Glomerular visceral epithelial cell (primary cell): ENCODE data around the gene ZNF320.
"Not testable (repeated sequence)": the region's sequence is repeated elsewhere in the genome, so short reads cannot be mapped to it uniquely, and the experiment has no call there.

Experiments used
- DNase-seq: peaks from one replicate; pipeline ENCODE4 v3.0.0-alpha.2; 2016; ENCODE audit errors: extremely low spot score

ZNF320 gene

DNA sequence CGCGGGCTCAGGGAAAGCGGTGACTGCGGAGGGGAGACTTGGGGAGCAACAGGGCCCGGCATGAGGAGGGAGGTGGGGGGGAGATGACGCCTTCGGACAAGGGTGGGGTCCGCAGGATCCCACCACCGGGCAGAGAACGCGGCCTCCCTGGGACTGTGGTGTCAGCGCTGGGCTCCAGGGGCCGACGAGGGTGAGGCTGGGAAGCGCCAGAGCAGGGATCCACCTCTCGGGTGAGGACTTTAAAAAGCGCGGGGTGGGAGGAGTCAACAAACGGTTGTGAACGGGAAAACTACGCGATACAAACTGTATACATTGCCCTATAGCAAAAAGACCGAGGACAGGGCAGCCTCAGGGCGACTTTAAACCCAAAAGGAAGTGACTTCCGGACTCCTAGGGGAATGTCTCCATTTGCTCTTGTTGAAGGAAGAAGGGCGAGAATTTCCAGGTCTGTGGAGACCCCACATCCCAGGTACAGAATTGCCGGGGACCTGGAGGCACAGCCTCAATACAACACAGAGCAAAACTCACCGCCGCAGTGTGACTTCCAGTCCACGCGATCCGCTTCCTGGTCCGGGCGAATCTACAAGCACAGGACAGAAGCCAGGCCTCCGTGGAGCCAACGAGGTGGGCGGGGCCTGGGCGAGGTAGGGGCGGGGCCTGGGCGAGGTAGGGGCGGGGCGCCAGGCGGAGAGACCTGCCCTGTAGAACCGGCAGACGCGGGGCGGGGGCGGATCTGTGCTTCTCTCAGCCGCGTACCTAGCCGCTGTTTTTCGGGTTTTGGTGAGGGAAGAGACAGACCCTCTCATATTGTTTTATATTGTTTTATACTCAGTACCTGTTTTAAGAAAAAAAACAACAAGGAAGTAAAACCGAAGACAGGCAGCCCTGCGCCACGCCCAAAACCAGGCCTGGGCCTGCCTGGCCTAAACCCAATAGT lies 25.7 kb upstream of the ZNF320 start, which contains the start of gene ZNF888:
TSS of gene ZNF888 (minus strand) at position 588 of the 937 bp plus-strand sequence. CDS start 5,555 bp downstream, outside the sequence.
- DNase-seq, result no peak

- no peak for DNase-seq
These were observed 20.1 kb upstream of the ZNF320 start for GRCh38 chr19:52917531-52917930.

DNA sequence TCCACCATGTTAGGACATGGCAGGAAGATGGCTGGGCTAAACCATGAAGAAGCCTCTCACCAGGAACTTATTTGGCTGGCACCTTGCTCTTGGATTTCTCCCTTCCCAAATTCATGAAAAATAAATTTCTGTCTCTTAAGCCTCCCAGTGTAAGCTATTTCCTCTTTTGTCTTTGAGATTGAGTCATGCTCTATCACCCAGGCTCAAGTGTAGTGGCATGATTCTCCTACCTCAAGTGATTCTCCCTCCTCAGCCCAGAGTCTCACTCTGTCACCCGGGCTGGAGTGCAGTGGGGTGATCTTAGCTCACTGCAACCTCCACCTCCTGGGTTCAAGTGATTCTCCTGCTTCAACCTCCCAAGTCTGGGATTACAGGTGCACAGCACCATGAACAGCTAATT lies 13.2 kb upstream of the ZNF320 start:
- no peak for DNase-seq

GRCh38 chr19:52904052-52904780 lies 6.8 kb upstream of the ZNF320 start:
- DNase-seq, result not testable (repeated sequence)

- no peak for DNase-seq
These were observed 4.4 kb upstream of the ZNF320 start for GRCh38 chr19:52901842-52902241.

DNA sequence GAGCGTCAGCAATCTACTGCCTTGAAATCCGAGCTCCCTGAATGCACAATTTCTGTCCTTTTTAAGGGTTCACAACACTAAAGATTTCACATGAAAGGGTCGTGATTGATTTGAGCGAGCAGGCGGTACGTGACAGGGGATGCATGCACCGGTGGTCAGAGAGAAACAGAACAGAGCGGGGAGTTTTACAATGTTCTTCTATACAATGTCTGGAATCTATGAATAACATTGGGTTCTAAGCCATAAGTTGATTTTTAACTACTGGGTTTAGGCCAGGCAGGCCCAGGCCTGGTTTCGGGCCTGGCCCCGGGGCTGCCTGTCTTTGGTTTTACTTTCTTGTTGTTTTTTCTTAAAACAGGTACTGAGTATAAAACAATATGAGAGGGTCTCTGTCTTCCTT lies 1.2 kb upstream of the ZNF320 start:
- DNase-seq, result not testable (repeated sequence)

DNA sequence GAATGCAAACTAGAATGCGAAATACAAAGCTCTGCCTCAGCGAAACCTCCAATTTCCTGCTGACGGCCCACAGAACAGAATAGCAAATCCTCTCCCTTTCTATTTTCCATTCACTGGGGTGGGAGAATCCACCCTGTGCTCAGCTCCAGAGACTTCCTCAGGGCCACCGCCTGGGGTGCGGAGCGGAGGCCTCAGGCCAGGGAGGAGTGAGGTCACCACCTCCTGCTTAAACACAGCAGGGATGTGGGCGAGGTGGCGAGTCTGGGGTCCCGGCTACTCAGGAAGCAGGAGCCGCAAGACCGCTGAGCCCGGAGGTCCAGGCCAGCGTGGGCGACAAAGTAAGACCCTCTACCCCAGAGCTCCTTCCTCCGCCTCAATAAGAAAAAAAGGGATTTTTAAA lies 666 bp upstream of the ZNF320 start:
- DNase-seq, result no peak

- no peak for DNase-seq
These were observed 851 bp downstream of the ZNF320 start for GRCh38 chr19:52896431-52897137.

DNA sequence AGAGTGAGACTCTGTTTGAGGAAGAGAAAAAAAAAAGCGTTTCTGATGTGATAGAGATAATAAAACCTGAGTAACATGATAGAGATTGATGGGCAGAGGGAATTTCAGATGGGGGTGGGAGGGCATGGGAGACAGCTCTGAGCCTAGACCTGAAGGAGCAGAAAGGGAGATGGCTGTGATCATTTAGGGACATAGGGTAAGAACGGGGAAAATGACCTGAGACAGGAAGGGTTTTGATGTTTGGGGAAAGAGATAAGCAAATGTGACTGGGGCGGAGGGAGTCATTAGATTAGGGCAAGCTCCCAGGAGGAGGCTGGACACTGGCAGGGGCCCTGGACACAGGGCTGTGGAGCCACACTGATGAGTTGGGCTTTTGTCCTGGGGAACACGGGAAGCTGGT lies 6.1 kb downstream of the ZNF320 start:
- no peak for DNase-seq

DNA sequence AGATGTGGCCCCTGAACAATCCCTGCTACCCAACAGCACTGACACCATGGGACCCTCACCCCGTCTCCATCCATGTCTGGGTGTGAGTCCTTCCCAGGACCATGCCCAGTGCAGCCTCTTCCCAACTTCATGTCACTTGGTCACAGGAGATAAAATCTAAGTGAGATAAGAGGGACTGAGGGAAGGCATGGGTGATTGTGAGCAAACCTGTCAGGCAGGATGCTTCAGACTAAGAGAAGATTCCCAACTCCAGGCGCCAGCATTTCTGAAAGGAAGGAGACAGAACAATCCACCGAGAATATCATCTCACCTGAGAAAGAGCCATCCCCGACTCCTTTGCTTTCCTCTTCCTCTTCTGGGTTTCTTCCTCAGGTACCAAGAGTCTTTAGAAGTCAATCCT lies 7.5 kb downstream of the ZNF320 start:
- DNase-seq, result no peak

- DNase-seq, result no peak
These were observed 8.4 kb downstream of the ZNF320 start for GRCh38 chr19:52889076-52889475.

GRCh38 chr19:52880895-52881389 lies 16.5 kb downstream of the ZNF320 start:
- no peak for DNase-seq

GRCh38 chr19:52872996-52873395 lies 24.4 kb downstream of the ZNF320 start:
- DNase-seq, result not testable (repeated sequence)

GRCh38 chr19:52871466-52871865 lies 26.0 kb downstream of the ZNF320 start:
- DNase-seq, result no peak

GRCh38 chr19:52868031-52868430 lies 29.4 kb downstream of the ZNF320 start:
- DNase-seq, result not testable (repeated sequence)

DNA sequence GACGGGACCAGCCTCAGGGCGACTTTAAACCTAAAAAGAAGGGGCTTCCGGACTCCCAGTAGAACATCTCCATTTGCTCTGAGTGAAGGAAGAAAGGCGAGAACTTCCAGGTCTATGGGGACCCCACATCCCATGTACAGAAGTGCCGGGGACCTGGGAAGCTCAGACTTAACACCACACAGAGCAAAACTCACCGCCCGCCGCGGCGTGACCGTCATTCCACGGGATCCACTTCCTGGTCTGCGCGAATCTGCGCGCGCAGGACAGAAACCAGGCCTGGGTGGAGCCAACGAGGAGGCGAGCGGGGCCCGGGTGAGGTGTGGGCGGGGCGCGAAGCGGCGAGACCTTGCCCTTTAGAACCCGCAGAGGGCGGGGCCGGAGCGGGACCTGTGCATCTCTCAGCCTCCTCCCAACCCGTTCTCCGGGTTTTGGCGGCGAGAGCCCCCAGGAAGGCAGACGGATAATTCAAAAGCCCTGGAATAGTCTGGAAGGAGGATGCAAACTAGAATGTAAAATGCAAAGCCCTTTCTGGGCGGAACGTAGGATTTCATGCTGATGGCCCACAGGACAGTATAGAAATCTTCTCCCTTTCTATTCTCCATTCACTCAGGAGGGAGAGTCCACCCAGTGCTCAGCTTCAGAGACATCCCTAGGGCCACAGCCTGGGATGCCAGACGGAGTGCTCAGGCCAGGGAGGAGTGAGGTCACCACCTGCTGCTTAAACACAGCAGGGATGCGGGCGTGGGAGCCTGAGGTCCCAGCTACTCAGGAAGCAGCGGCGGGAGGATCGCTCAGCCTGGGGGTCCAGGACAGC lies 39.9 kb downstream of the ZNF320 start, which contains the start of gene ZNF468:
TSS of gene ZNF468 (minus strand) at position 242 of the 814 bp plus-strand sequence. CDS start 3,347 bp downstream, outside the sequence.
- DNase-seq, result peak; percentile 45

GRCh38 chr19:52856540-52857377 lies 40.7 kb downstream of the ZNF320 start:
- DNase-seq, result not testable (repeated sequence)
